Panc1 (cell line): ENCODE results near the gene C17orf67. TPM values are rescaled to one million over a fixed set of nuclear protein-coding genes. Genes with fewer than 3 reads are reported as not detected.

ENCODE experiments used
- ATAC-seq: fragments of 200-7000 bp; cut with Tn5 transposase; 2 replicates; pipeline ENCODE4 v1.9.1; 2020; ENCODE audit warnings: mild to moderate bottlenecking, moderate library complexity
- Bru-seq: library from RNA; stranded (reverse); fragments of 400-500 nt; gene quantifications from one replicate; lab custom pipeline; 2021; lab: Mats Ljungman, UMichigan
- BruChase-seq, 2 experiments: library from RNA; stranded (reverse); fragments of 400-500 nt; gene quantifications; one replicate each; lab custom pipeline; 2021; lab: Mats Ljungman, UMichigan
- BruUV-seq: library from RNA; stranded (reverse); fragments of 400-500 nt; replicated peaks from 2 replicates; lab custom pipeline; 2021; lab: Mats Ljungman, UMichigan
- CTCF ChIA-PET: fragments of 300-600 bp; sonication (Branson Sonifier 250); formaldehyde crosslinking; loops from one replicate; lab custom pipeline; 2022; ENCODE audit warnings: antibody characterized with exemption; lab: Charles Lee
- POLR2A ChIA-PET: fragments of 300-600 bp; sonication (Branson Sonifier 250); formaldehyde crosslinking; loops from one replicate; lab custom pipeline; 2022; ENCODE audit warnings: antibody characterized with exemption; lab: Charles Lee
- DNase-seq: peaks from one replicate; pipeline ENCODE4 v3.0.0-alpha.2; 2010; ENCODE audit warnings: low read depth, low spot score
- H3K27ac ChIP-seq: 2 replicates; pipeline ENCODE4 v1.5.1; 2011; ENCODE audit warnings: mild to moderate bottlenecking, low read length, inconsistent platforms
- H3K27me3 ChIP-seq: fragments of 200-500 bp; sonication (Bioruptor generic); 2 replicates; pipeline ENCODE4 v1.6.0; 2014; ENCODE audit warnings: low read length, inconsistent platforms; ENCODE audit not compliant: control insufficient read depth, insufficient read depth
- H3K36me3 ChIP-seq: fragments of 200-500 bp; sonication (Bioruptor generic); 2 replicates; pipeline ENCODE4 v1.5.1; 2014; ENCODE audit warnings: inconsistent platforms, mild to moderate bottlenecking, low read length, moderate library complexity; ENCODE audit not compliant: control insufficient read depth, insufficient read depth
- H3K4me1 ChIP-seq: 2 replicates; pipeline ENCODE4 v1.5.1; 2011; ENCODE audit warnings: inconsistent platforms, mild to moderate bottlenecking, low read length, moderate library complexity; ENCODE audit not compliant: control insufficient read depth, insufficient read depth
- H3K4me3 ChIP-seq, 2 experiments: 2 replicates each; pipeline ENCODE4 v1.5.1; 2011 to 2012; ENCODE audit warnings: low read depth in 2 of 2, low read length in 2 of 2, mild to moderate bottlenecking in 2 of 2, inconsistent platforms in 1 of 2, moderate library complexity in 1 of 2
- H3K9me3 ChIP-seq: fragments of 200-500 bp; sonication (Bioruptor generic); 2 replicates; pipeline ENCODE4 v1.5.1; 2014; ENCODE audit warnings: low read depth, mild to moderate bottlenecking, inconsistent platforms, low read length, moderate library complexity; ENCODE audit not compliant: control insufficient read depth, insufficient read depth
- POLR2AphosphoS5 ChIP-seq: IDR thresholded peaks from 2 replicates; pipeline ENCODE4 v1.6.1; 2012; ENCODE audit warnings: mild to moderate bottlenecking, low read depth, low read length, moderate library complexity
- REST ChIP-seq, 2 experiments: IDR thresholded peaks; 2 replicates each; pipeline ENCODE4 v1.6.1; 2011 to 2012; ENCODE audit warnings: low read depth in 2 of 2, control low read depth in 1 of 2, low read length in 1 of 2, mild to moderate bottlenecking in 1 of 2, moderate library complexity in 1 of 2; ENCODE audit not compliant: insufficient read depth in 1 of 2
- SIN3A ChIP-seq: IDR thresholded peaks from 2 replicates; pipeline ENCODE4 v1.6.1; 2012; ENCODE audit warnings: low read depth, mild to moderate bottlenecking, low read length, moderate library complexity, borderline replicate concordance; ENCODE audit not compliant: insufficient read depth
- TCF7L2 ChIP-seq: IDR thresholded peaks from 2 replicates; pipeline ENCODE4 v1.6.1; 2011; ENCODE audit warnings: mild to moderate bottlenecking, low read depth, low read length, inconsistent platforms
- in situ Hi-C: cut with HindIII; loops from 2 replicates; pipeline ENCODE4 v1.10.0; 2016; ENCODE audit warnings: low sequenced_read_pairs, low pct_unique_long_range_greater_than_20kb
- intact Hi-C: fragments of 100-400 bp; cut with micrococcal nuclease; formaldehyde crosslinking; loops from one replicate; pipeline ENCODE4 v1.10.0; 2022; ENCODE audit not compliant: unreplicated experiment
- long read RNA-seq: library from polyadenylated mRNA; unstranded; transcript quantifications from one replicate; pipeline ENCODE4 v2.0.0, GENCODE V29; 2021; ENCODE audit not compliant: unreplicated experiment
- polyA plus RNA-seq: library from polyadenylated mRNA; unstranded; fragments of >200 nt; gene quantifications from one replicate; pipeline ENCODE4 v1.2.1, GENCODE V29; 2012; ENCODE audit warnings: missing spikeins; ENCODE audit not compliant: insufficient read length
- total RNA-seq: library from RNA; stranded (reverse); gene quantifications from one replicate; pipeline ENCODE4 v1.2.1, GENCODE V29; 2021; ENCODE audit not compliant: unreplicated experiment
- TF ChIP-seq, protein P1 (sequence below): fragments of 450-650 bp; IDR thresholded peaks from 2 replicates; pipeline ENCODE4 v1.5.1; 2017; ENCODE audit warnings: mild to moderate bottlenecking

The C17orf67 gene, protein sequence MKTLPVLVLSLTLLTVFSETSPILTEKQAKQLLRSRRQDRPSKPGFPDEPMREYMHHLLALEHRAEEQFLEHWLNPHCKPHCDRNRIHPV
- 3.4 TPM for total RNA-seq
- 2.2 TPM for polyA plus RNA-seq
- Bru-seq, nascent RNA, result percentile 53 among the genes with signal in this experiment
- percentile 70 among the genes with signal in this experiment for BruChase-seq, experiment 1, labeled RNA remaining after a 2-hour chase
- BruChase-seq, experiment 2, labeled RNA remaining after a 6-hour chase, result percentile 68 among the genes with signal in this experiment
- long read RNA-seq, partial matches to known transcripts, result 1 of 16 reads
- long read RNA-seq, other reads (novel, unspliced or antisense), result 15 of 16 reads

DNA sequence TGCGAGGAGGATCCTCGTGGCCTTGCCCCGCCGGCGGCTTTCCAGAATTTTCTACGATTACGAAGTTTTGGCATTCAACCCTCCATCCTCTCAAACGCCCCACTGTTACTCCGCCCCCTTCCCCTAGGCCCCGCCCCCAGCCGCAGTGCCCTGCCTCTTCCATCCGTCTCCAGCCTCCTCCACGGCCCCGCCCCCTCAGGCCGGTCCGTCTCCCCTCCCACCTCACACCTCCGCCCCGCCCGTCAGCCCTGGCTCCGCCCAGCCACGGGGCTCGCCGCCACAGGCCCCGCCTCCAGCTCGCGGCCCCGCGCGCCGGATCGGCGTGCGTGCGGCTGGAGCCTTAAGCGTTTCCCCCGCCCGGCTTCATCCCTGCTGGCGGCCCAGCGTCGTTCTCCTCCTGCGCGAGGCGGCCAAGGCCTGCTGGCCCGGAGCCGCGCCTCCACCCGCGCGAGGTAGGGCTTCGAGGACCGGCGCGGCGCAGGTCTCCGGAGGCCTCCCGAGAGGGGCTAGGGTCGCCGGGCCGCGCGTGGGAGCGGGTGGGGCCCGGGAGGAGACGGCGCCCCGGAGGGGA, at the start of gene C17orf67, which contains the start of gene DGKE:
Gene C17orf67 (minus strand): TSS at position 112 of the 571 bp plus-strand sequence. CDS start 18,110 bp downstream, outside the sequence.
Gene DGKE (plus strand): TSS at position 343 of the 571 bp plus-strand sequence. CDS start 645 bp downstream, outside the sequence.
- peak; percentile 94 for ATAC-seq
- intact Hi-C loops, result no loop called here
- ChIA-PET POLR2A (interaction anchor here (0.7 kb wide), 1 partner anchor 280 kb away, joined by 5 read pairs; no protein-coding TSS in a partner anchor), CTCF (interaction anchor here (1.0 kb wide), 1 partner anchor 54 kb away, joined by 4 read pairs; no protein-coding TSS in a partner anchor)
- BruUV-seq, result no TSS peak
- TF ChIP-seq, protein P1, sequence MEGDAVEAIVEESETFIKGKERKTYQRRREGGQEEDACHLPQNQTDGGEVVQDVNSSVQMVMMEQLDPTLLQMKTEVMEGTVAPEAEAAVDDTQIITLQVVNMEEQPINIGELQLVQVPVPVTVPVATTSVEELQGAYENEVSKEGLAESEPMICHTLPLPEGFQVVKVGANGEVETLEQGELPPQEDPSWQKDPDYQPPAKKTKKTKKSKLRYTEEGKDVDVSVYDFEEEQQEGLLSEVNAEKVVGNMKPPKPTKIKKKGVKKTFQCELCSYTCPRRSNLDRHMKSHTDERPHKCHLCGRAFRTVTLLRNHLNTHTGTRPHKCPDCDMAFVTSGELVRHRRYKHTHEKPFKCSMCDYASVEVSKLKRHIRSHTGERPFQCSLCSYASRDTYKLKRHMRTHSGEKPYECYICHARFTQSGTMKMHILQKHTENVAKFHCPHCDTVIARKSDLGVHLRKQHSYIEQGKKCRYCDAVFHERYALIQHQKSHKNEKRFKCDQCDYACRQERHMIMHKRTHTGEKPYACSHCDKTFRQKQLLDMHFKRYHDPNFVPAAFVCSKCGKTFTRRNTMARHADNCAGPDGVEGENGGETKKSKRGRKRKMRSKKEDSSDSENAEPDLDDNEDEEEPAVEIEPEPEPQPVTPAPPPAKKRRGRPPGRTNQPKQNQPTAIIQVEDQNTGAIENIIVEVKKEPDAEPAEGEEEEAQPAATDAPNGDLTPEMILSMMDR, result no peak
- 0 out of 2 replicates have a peak, but pooled peaks have one; percentile 42 for TF ChIP-seq SIN3A
- peak within 1 kb of the TSS; percentile 79 to 85 for H3K4me3 ChIP-seq
- no peaks in the 10 kb centered on the region for H3K9me3 ChIP-seq
- peaks cover 4% of the 10 kb centered on the region; the same call in 1 of the 2 replicates for H3K36me3 ChIP-seq
- in situ Hi-C loops, result no loop called here
- H3K27ac ChIP-seq, result peak within 1 kb of the TSS; percentile 81
- DNase-seq, result peak; percentile 54
- peaks cover 34% of the 10 kb centered on the region for H3K4me1 ChIP-seq
- no peaks in the 10 kb centered on the region for H3K27me3 ChIP-seq

DNA sequence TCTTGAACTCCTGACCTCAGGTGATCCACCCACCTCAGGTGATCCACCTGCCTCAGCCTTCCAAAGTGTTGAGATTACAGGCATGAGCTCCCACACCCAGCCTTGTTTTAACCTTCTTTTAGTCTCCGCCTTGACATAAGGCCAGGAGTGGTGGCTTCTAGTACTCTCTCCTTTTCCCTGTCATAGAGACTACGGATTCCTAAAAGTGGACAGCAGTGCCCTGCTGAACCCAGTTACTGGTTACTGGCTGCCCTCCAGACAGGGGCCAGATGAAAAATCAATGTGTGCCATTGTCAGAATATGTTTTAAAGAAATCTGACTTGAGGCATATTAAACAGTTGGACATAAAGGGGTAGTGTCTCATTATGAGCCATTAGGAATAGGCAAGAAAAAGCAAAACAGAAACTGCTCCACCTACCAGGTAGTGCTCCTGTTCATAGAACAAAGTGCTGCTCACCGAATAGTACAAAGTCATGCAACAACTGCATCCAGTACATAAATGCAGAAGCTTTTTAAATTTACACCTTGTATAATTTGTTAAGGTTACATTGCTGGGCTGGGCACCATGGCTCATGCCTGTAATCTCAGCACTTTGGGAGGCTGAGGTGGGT, 48.1 kb upstream of the C17orf67 start:
- DNase-seq (no peak), ATAC-seq (no peak)
- Histone ChIP-seq H3K27ac (no peak overlapping the region), H3K4me3 (no peak overlapping the region), H3K4me1 (no peaks in the 10 kb centered on the region), H3K27me3 (no peaks in the 10 kb centered on the region), H3K36me3 (no peaks in the 10 kb centered on the region), H3K9me3 (no peaks in the 10 kb centered on the region)
- no peak for TF ChIP-seq POLR2AphosphoS5
- TF ChIP-seq, protein P1, result no peak
- TF ChIP-seq TCF7L2, result no peak
- no peak for TF ChIP-seq REST (IDR thresholded peaks at IDR 0.05; ENCODE audit: insufficient read depth in 1 of 2, low read depth in 2 of 2, low read length in 1 of 2)
- no peak for TF ChIP-seq SIN3A
- POLR2A ChIA-PET, result interaction anchor here (0.8 kb wide), 1 partner anchor 18 kb away, joined by 3 read pairs; no protein-coding TSS in a partner anchor
- in situ Hi-C loops, result no loop called here
- intact Hi-C loops, result no loop called here
- CTCF ChIA-PET, result no interaction called here
- BruUV-seq, result no TSS peak
